NOMO-1 treated with DMSO at 0.1 percent for 48 hours (cell line): ENCODE results near the gene MXRA7.

Source experiments
- DNase-seq: peaks from one replicate; lab custom pipeline; 2025; ENCODE audit not compliant: unreplicated experiment; lab: John Stamatoyannopoulos, UW

The MXRA7 gene

GRCh38 chr17:76679239-76679638 lies 31.5 kb downstream of the MXRA7 start:
- DNase-seq, result no peak

GRCh38 chr17:76678330-76678729 lies 32.4 kb downstream of the MXRA7 start:
- no peak for DNase-seq

GRCh38 chr17:76677406-76677805 lies 33.4 kb downstream of the MXRA7 start:
- no peak for DNase-seq

- no peak for DNase-seq
Measured at GRCh38 chr17:76676629-76677028, 34.1 kb downstream of the MXRA7 start.

DNA sequence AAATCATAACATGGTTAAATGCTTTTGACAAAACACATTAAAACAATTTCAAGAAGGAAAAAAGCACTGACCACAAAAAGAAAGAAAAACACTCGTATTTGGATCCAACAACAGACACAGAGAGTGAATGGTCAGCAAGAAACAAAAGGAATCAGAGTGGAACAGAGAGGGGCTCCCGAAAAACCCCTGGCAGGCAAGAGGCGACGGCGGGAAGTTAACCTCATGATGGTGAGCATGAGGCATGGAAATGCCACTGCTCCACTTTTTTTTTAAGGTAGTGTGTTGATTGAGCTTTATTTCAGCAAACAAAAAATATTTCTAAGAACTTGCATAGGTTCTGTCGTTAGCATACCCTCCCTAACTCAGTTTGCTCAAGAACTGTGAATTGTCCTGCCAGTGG lies 35.1 kb downstream of the MXRA7 start:
- no peak for DNase-seq

DNA sequence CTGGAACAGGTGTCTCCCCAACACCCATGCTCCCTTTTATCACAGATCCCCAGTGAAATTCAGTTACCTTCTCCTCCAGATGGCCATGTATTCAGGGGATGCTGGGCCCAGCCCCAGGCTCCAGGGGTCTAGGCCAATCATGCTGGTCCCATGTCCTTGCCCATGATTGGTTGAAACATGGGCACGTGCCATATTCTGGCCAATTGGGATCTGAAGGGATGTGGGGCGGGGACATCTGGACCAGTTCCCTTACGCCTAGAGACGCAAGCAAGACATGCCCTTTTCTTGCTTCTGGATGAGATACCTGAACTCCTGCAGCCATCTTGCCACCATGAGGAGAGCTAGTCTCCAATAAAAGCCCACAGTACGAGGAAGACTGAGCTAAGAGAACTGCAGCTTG lies 36.2 kb downstream of the MXRA7 start:
- no peak for DNase-seq

- no peak for DNase-seq
Measured at GRCh38 chr17:76673729-76674128, 37.0 kb downstream of the MXRA7 start.

DNA sequence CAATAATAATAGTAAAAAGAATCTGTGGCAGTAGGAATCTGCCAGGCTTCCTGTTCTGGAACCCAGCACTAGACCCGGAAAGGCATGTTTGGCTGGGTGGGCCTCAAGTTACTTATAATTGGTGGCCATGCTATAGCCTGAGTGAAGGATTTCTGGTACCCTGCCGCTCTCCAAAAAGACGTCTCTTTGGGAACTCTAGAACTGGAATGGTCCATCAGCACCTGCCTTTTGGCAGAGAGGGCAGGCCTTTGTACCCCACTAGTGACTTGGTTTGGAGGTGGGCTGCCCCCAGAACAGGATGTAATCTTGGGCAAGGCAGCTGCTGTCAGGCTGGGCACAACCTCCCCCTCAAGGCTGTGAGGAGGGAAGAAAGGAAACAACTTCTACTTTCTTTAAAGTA lies 37.9 kb downstream of the MXRA7 start:
- no peak for DNase-seq

GRCh38 chr17:76672270-76672851 lies 38.4 kb downstream of the MXRA7 start:
- no peak for DNase-seq

DNA sequence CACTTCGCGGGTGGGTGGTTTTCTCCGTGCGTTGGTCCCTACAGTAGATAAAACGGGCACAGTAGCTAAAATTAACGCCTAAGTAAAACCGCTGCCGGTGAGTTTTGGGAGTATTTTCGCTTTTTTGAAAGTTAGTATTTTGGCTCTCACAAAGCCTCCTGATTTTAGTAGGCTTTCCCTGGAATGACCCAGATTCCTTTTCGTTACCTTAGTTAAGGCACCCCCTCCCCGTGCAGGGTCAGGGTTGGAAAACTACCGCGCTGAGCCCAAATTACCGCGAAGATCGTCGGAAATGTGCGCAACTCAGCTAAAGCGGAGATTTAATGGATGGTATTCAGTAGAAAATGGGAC lies 38.9 kb downstream of the MXRA7 start:
- DNase-seq, result no peak

DNA sequence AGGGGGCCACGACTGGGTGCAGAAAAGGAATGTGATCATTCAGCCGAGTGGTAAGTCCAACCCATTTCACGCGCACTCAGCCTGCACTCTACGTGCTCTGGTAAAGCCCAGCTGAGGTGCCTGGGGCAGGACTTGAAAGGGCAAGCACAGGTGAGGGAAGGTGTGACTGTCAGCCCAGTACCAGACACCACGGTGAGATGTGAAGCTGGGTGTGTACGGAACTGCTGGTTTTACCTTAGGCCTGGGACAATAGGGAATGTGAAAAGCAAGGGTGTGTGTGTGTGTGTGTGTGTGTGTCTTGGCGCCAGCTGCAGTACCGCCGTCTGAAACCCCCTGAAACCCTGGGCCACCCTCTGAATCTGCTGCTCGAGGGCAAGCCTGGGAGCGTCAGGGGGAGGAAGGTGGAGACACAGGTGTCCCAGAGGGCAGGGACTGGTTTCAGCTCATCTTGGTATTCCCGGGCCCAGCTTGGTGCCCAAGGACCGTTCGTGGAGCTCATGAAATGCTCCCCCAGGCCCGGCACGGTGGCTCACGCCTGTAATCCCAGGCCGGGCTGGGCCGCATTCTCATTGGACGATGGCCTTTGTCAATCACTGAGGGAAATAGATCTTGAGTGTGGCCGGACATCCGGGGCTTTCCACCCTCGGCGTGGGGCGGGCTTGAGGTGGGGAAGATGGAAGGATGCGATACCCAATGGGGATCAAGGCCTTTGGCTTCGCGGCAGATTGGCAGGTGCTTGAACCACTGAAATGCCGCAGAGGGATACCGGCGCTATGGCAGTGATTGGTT lies 39.4 kb downstream of the MXRA7 start:
- DNase-seq, result peak; percentile 99

- DNase-seq, result no peak
Measured at GRCh38 chr17:76670718-76671122, 40.0 kb downstream of the MXRA7 start.

GRCh38 chr17:76670020-76670717 lies 40.6 kb downstream of the MXRA7 start:
- DNase-seq, result no peak

- no peak for DNase-seq
Measured at GRCh38 chr17:76667786-76668453, 42.8 kb downstream of the MXRA7 start.

GRCh38 chr17:76667491-76667755 lies 43.3 kb downstream of the MXRA7 start:
- no peak for DNase-seq

GRCh38 chr17:76660656-76661042 lies 50.1 kb downstream of the MXRA7 start:
- no peak for DNase-seq

DNA sequence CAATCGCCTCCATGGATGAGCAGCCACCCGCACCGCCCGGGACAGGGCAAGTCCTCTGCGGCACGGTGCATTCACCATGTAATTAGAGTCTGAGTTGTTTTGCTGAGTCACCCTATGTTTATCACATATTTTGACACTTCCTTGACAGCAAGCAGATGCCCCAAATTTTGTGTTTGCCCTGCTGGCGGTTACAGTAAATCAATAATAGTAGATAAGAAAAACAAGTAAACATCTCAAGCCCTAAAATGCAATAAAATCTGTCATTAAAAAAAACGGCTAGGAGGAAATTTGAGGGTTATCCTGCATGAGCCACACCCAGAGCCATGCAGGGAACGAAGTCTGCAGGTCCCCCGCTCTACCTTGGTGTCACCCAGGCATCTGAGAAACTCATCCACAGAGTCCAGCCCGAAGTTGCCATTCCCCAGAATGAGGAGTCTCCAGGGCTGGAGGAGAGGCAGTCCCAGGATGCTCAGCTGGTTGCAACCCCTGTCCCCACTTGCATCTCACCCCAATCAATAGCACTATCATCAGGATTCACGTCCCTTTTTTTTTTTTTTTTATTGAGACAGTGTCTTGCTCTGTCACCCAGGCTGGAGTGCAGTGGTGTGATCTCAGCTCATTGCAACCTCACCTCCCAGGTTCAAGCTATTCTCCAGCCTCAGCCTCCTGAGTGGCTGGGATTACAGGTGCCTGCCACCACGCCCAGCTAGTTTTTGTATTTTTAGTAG lies 50.7 kb downstream of the MXRA7 start:
- peak; percentile 80 for DNase-seq

- no peak for DNase-seq
Measured at GRCh38 chr17:76658242-76658662, 52.5 kb downstream of the MXRA7 start.

GRCh38 chr17:76657505-76658241 lies 53.1 kb downstream of the MXRA7 start:
- no peak for DNase-seq

DNA sequence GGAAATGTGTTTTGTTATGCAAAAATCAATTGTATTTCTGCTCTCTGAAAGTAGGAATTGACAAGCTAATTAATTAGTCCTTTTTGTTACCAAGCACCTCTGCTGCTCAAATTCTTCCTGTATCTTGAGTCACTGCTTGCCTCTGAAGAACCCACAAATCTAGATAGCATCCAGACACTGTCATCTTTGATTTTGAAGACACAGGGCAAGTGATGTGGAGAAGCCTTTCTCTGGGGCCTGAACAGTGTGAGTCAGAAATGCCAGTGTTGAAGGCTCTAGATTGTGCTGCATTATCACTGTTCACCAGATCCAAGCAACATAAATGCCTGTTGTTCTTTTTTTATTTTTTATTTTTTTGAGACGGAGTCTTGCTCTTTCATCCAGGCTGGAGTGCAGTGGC lies 56.4 kb downstream of the MXRA7 start:
- no peak for DNase-seq

GRCh38 chr17:76650504-76650903 lies 60.3 kb downstream of the MXRA7 start:
- DNase-seq, result no peak
